Esophagus squamous epithelium (tissue), 4 donors: ENCODE results near the gene CRB2.

Experiments
- CTCF ChIP-seq, 6 experiments: fragments of 450-650 bp in 4 of 6; fragments of 200-600 bp in 2 of 6; sonication (generic) in 2 of 6; IDR thresholded peaks; one replicate each; pipeline ENCODE4 v1.5.1; 2016 to 2019; ENCODE audit warnings: antibody characterized with exemption in 6 of 6, mild to moderate bottlenecking in 4 of 6, moderate library complexity in 4 of 6
- POLR2A ChIP-seq, 4 donors: fragments of 450-650 bp; IDR thresholded peaks; one replicate each; pipeline ENCODE4 v1.6.1; 2017; ENCODE audit warnings: antibody characterized with exemption in 4 of 4, mild to moderate bottlenecking in 4 of 4, moderate library complexity in 3 of 4

- no peak for TF ChIP-seq CTCF (IDR thresholded peaks at IDR 0.05)
- TF ChIP-seq POLR2A (IDR thresholded peaks at IDR 0.05), result no peak
Observed at GRCh38 chr9:123346826-123347225, 9.2 kb upstream of the CRB2 start.
